GM12891 (cell line): ENCODE data around the gene MTA3.

Experiments
- POLR2A ChIP-seq: IDR thresholded peaks from 2 replicates; pipeline ENCODE4 v1.6.1; 2011; ENCODE audit warnings: low read depth, low read length, control low read depth
- POLR2AphosphoS5 ChIP-seq: IDR thresholded peaks from 2 replicates; pipeline ENCODE4 v1.6.1; 2011; ENCODE audit warnings: low read depth, low read length, control low read depth
- TAF1 ChIP-seq: IDR thresholded peaks from 2 replicates; pipeline ENCODE4 v1.6.1; 2011; ENCODE audit warnings: low read depth, low read length, control low read depth

GRCh38 chr2:42523341-42523740, 45.1 kb upstream of the MTA3 start:
- no peak for TF ChIP-seq POLR2A
- no peak for TF ChIP-seq TAF1
- no peak for TF ChIP-seq POLR2AphosphoS5
